Activated B cell treated with CpG ODN at 0.5 μM for 24 hours (primary cell): Measurements from ENCODE around the gene ANKRD17. TPM values are rescaled to one million over a fixed set of nuclear protein-coding genes. Genes with fewer than 3 reads are reported as not detected.
A peak's percentile ranks its signal among the peaks of the same experiment; 100 is the strongest.
"Not testable (repeated sequence)": the region's sequence is repeated elsewhere in the genome, so short reads cannot be mapped to it uniquely, and the experiment has no call there.

Experiments
- ATAC-seq: fragments of 200-7000 bp; cut with Tn5 transposase; one replicate; pipeline ENCODE4 v1.10.0; 2021; ENCODE audit warnings: low read depth, mild to moderate bottlenecking, moderate library complexity
- CTCF ChIA-PET: fragments of 350-600 bp; sonication (Branson Sonifier 250); formaldehyde crosslinking; loops from one replicate; lab custom pipeline; 2021; ENCODE audit warnings: antibody characterized with exemption; lab: Charles Lee
- POLR2A ChIA-PET: fragments of 350-600 bp; sonication (Branson Sonifier 250); formaldehyde crosslinking; loops from one replicate; lab custom pipeline; 2021; ENCODE audit warnings: antibody characterized with exemption; lab: Charles Lee
- DNase-seq: peaks from one replicate; pipeline ENCODE4 v3.0.0; 2022
- H3K27ac Mint-ChIP-seq: one replicate; pipeline ENCODE4 v1.8.0; 2020; ENCODE audit warnings: mixed read lengths
- H3K27me3 Mint-ChIP-seq: one replicate; pipeline ENCODE4 v1.8.0; 2021; ENCODE audit warnings: mixed read lengths
- H3K36me3 Mint-ChIP-seq: one replicate; pipeline ENCODE4 v1.8.0; 2021; ENCODE audit warnings: low read depth, mixed read lengths
- H3K4me1 Mint-ChIP-seq: one replicate; pipeline ENCODE4 v1.8.0; 2021; ENCODE audit warnings: mixed read lengths
- H3K4me3 Mint-ChIP-seq: one replicate; pipeline ENCODE4 v1.8.0; 2020; ENCODE audit warnings: mild to moderate bottlenecking, mixed read lengths
- H3K9me3 Mint-ChIP-seq: one replicate; pipeline ENCODE4 v1.8.0; 2020; ENCODE audit warnings: mixed read lengths
- intact Hi-C: fragments of 100-400 bp; cut with micrococcal nuclease; formaldehyde crosslinking; loops from one replicate; pipeline ENCODE4 v1.15.1; 2024
- total RNA-seq: library from RNA; stranded (reverse); gene quantifications from 2 replicates; pipeline ENCODE4 v1.2.3, GENCODE V29; 2022
- TF ChIP-seq, protein P1 (sequence below): fragments of 200-600 bp; IDR thresholded peaks from one replicate; pipeline ENCODE4 v1.8.0; 2022; ENCODE audit warnings: antibody characterized with exemption, mild to moderate bottlenecking

Gene ANKRD17
- total RNA-seq, 1 donor from 2014 or later = 61.4 TPM

DNA sequence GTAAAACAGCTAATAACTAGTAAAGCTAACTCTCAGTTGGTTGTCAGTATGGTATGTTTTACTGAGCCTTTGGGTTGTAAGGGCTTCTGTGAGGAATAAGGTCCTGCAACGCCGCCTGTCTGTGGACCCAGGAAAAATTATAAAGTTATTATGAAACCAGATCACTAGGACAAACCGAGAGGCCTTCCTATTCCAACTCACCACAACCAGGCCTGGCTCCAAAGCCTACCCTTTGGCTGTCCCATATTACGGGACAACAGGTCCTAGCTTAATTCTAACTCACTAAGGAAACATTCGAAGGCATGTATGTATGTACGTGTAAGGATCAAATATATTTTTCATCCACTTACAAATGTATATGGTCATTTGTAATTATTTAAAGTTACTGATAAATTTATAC lies 1.4 kb downstream of the ANKRD17 start:
- ATAC-seq (no peak), DNase-seq (no peak)
- intact Hi-C loops = loop anchor here (1.0 to 5.0 kb wide), 8 partner anchors 34 to 554 kb away; no protein-coding TSS in a partner anchor
- H3K4me3 Mint-ChIP-seq = peak overlapping the region; percentile 98
- POLR2A ChIA-PET = interaction anchor here (1.2 to 4.7 kb wide), 4 partner anchors 8 to 188 kb away, joined by 4 to 69 read pairs (median 16); partner anchors contain the start of gene COX18
- H3K27ac Mint-ChIP-seq = peak overlapping the region; percentile 99
- H3K4me1 Mint-ChIP-seq = peaks cover 76% of the 10 kb centered on the region
- TF ChIP-seq, protein P1, sequence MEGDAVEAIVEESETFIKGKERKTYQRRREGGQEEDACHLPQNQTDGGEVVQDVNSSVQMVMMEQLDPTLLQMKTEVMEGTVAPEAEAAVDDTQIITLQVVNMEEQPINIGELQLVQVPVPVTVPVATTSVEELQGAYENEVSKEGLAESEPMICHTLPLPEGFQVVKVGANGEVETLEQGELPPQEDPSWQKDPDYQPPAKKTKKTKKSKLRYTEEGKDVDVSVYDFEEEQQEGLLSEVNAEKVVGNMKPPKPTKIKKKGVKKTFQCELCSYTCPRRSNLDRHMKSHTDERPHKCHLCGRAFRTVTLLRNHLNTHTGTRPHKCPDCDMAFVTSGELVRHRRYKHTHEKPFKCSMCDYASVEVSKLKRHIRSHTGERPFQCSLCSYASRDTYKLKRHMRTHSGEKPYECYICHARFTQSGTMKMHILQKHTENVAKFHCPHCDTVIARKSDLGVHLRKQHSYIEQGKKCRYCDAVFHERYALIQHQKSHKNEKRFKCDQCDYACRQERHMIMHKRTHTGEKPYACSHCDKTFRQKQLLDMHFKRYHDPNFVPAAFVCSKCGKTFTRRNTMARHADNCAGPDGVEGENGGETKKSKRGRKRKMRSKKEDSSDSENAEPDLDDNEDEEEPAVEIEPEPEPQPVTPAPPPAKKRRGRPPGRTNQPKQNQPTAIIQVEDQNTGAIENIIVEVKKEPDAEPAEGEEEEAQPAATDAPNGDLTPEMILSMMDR = no peak
- CTCF ChIA-PET = interaction anchor here (1.1 to 2.8 kb wide), 5 partner anchors 36 to 186 kb away, joined by 3 to 14 read pairs (median 3); no protein-coding TSS in a partner anchor
- peaks cover 38% of the 10 kb centered on the region for H3K36me3 Mint-ChIP-seq
- H3K27me3 Mint-ChIP-seq = no peaks in the 10 kb centered on the region
- H3K9me3 Mint-ChIP-seq = no peaks in the 10 kb centered on the region

DNA sequence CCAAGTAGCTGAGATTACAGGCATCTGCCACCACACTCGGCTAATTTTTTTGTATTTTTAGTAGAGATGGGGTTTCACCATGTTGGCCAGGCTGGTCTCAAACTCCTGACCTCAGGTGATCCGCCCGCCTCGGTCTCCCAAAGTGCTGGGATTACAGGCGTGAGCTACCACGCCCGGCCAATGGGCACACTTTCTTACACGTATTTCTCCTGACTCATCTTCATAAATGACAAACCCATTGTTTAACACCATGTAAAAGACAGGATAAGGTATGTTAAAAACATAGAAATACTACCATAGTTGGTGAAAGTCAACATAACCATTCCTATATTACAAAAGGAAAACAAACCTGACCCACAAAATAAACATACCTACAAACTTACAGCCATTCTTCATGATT lies 2.8 kb downstream of the ANKRD17 start:
- POLR2A ChIA-PET, ATAC-seq, H3K9me3 Mint-ChIP-seq, DNase-seq, H3K27me3 Mint-ChIP-seq: not testable (repeated sequence)
- Mint-ChIP-seq H3K27ac (peak overlapping the region; percentile 18), H3K4me3 (peak overlapping the region; percentile 11), H3K36me3 (peaks cover 43% of the 10 kb centered on the region), H3K4me1 (peaks cover 77% of the 10 kb centered on the region)
- CTCF ChIA-PET = interaction anchor here (2.8 kb wide), 1 partner anchor 127 kb away, joined by 14 read pairs; no protein-coding TSS in a partner anchor
- intact Hi-C loops = loop anchor here (2.0 to 5.0 kb wide), 5 partner anchors 69 to 553 kb away; no protein-coding TSS in a partner anchor

DNA sequence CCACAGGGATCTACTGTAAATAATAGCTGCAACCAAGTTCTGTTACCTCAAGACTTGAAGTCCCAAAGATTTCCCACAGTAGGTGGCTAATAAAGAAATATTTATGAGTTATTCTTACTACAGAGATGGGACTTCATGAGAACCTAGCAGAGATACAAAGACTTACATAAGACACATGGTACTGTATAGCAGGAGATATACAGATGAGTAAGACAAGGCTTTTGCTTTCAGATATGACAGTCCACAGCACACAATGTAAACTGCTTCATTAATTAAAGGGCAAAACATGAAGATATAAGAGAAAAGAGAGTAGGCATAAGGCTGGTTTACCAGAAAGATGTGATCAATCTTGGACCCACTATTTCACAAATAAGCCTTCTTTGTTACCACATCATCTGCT lies 6.6 kb downstream of the ANKRD17 start:
- POLR2A ChIA-PET = no interaction called here
- CTCF ChIA-PET = no interaction called here
- Mint-ChIP-seq H3K4me3 (no peak overlapping the region), H3K9me3 (no peaks in the 10 kb centered on the region), H3K27me3 (no peaks in the 10 kb centered on the region), H3K27ac (no peak overlapping the region), H3K36me3 (peaks cover 48% of the 10 kb centered on the region), H3K4me1 (peaks cover 56% of the 10 kb centered on the region)
- intact Hi-C loops = no loop called here
- DNase-seq = no peak
- TF ChIP-seq, protein P1 = no peak
- no peak for ATAC-seq

DNA sequence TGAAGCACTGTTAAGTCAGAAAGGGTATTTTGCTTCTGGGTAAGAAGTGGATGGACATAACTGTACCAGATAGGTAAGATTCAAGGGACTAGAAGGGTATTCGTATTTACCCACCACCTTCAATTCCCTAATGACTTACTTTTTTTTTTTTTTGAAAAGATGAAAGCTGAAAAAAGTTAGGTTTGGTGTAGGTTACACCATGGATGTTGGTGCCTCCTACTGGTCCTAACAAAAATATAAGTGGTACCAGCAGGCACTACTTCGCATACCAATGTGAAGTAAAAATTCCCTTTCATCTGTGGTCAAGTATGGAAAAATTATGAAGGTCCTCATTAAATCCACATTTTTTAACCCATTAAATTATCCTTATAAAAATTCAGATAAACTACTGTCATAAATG lies 7.2 kb downstream of the ANKRD17 start:
- POLR2A ChIA-PET = no interaction called here
- peaks cover 44% of the 10 kb centered on the region for H3K36me3 Mint-ChIP-seq
- peaks cover 53% of the 10 kb centered on the region for H3K4me1 Mint-ChIP-seq
- no peak overlapping the region for H3K4me3 Mint-ChIP-seq
- no peaks in the 10 kb centered on the region for H3K9me3 Mint-ChIP-seq
- no peak for DNase-seq
- TF ChIP-seq, protein P1 = no peak
- ATAC-seq = no peak
- H3K27me3 Mint-ChIP-seq = no peaks in the 10 kb centered on the region
- intact Hi-C loops = no loop called here
- CTCF ChIA-PET = no interaction called here
- H3K27ac Mint-ChIP-seq = no peak overlapping the region

DNA sequence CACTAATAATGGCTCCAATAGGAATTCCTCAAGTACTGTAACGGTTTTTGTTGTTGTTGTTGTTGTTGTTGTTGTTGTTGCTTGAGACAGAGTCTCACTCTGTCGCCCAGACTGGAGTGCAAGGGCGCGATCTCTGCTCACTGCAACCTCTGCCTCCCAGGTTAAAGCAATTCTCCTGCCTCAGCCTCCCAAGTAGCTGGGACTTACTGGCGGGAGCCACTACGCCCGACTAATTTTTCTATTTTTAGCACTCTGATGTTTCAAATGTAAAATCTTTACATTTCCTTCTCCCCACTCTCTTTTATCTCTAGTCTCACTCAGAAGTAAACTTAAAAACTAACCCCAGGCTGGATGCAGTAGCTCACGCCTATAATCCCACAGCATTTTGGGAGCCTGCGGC lies 8.0 kb downstream of the ANKRD17 start:
- ChIA-PET POLR2A (no interaction called here), CTCF (no interaction called here)
- H3K4me3 Mint-ChIP-seq = no peak overlapping the region
- peaks cover 41% of the 10 kb centered on the region for H3K36me3 Mint-ChIP-seq
- H3K27me3 Mint-ChIP-seq = no peaks in the 10 kb centered on the region
- TF ChIP-seq, protein P1 = no peak
- no peak for ATAC-seq
- no peak for DNase-seq
- H3K9me3 Mint-ChIP-seq = no peaks in the 10 kb centered on the region
- peaks cover 53% of the 10 kb centered on the region for H3K4me1 Mint-ChIP-seq
- H3K27ac Mint-ChIP-seq = no peak overlapping the region
- intact Hi-C loops = no loop called here

DNA sequence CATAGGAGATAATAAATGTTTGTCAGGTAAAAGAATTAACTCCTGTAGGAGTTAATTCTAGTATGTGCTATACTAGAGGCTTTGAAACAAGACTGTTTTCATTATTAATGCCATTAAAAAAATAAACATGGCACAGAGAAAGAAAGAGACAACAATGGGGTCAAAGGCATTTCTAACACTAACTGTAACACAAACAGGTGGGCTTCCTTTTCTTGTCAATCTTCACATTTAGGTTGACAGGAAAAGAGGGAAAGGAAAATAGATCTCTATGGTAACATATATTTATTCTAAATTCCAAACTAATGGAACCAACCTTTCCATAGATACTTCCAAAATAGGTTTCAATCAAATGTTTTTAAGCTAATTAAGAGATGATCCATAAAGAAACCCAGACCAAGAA lies 9.8 kb downstream of the ANKRD17 start:
- peaks cover 44% of the 10 kb centered on the region for H3K36me3 Mint-ChIP-seq
- peaks cover 47% of the 10 kb centered on the region for H3K4me1 Mint-ChIP-seq
- TF ChIP-seq, protein P1 = no peak
- no peaks in the 10 kb centered on the region for H3K9me3 Mint-ChIP-seq
- POLR2A ChIA-PET = interaction anchor here (1.1 kb wide), 1 partner anchor 9 kb away, joined by 4 read pairs; no protein-coding TSS in a partner anchor
- CTCF ChIA-PET = no interaction called here
- H3K27ac Mint-ChIP-seq = no peak overlapping the region
- ATAC-seq (no peak), DNase-seq (no peak)
- H3K4me3 Mint-ChIP-seq = no peak overlapping the region
- H3K27me3 Mint-ChIP-seq = no peaks in the 10 kb centered on the region
- intact Hi-C loops = no loop called here
